Natural killer cell (primary cell): ENCODE results near the gene BAK1. TPM values are rescaled to one million over a fixed set of nuclear protein-coding genes. Genes with fewer than 3 reads are reported as not detected.
"Not testable (repeated sequence)": the region's sequence is repeated elsewhere in the genome, so short reads cannot be mapped to it uniquely, and the experiment has no call there.

Experiments used
- ATAC-seq, 3 donors: fragments of 150-1000 bp in 2 of 3; fragments of 200-7000 bp in 1 of 3; cut with Tn5 transposase; 1 replicate in 1 of 3; 2 replicates in 2 of 3; pipeline ENCODE4 v1.10.0; 2021; ENCODE audit warnings: mild to moderate bottlenecking in 2 of 3, moderate library complexity in 2 of 3
- DNase-seq, 2 donors: peaks; one replicate each; pipeline versions ENCODE4 v3.0.0 to v3.0.0-alpha.2; 2013 to 2021; ENCODE audit warnings: mixed read lengths in 1 of 2
- H3K27ac ChIP-seq: one replicate; pipeline ENCODE4 v1.5.1; 2013; ENCODE audit warnings: mild to moderate bottlenecking, low read length
- H3K27me3 ChIP-seq: one replicate; pipeline ENCODE4 v1.6.1; 2013; ENCODE audit warnings: low read length; ENCODE audit not compliant: control insufficient read depth, insufficient read depth
- H3K36me3 ChIP-seq: one replicate; pipeline ENCODE4 v1.6.1; 2013; ENCODE audit warnings: low read length; ENCODE audit not compliant: control insufficient read depth, insufficient read depth
- H3K4me1 ChIP-seq: one replicate; pipeline ENCODE4 v1.6.1; 2013; ENCODE audit warnings: low read length; ENCODE audit not compliant: control insufficient read depth, insufficient read depth
- H3K4me3 ChIP-seq: one replicate; pipeline ENCODE4 v1.5.1; 2013; ENCODE audit warnings: low read length
- H3K9me3 ChIP-seq: one replicate; pipeline ENCODE4 v1.6.1; 2013; ENCODE audit warnings: low read length; ENCODE audit not compliant: control insufficient read depth, insufficient read depth
- H3K27ac Mint-ChIP-seq, 2 donors: one replicate each; pipeline ENCODE4 v1.8.0; 2022; ENCODE audit warnings: mild to moderate bottlenecking in 2 of 2, mixed read lengths in 2 of 2, moderate library complexity in 1 of 2
- H3K27me3 Mint-ChIP-seq, 2 donors: one replicate each; pipeline ENCODE4 v1.8.0; 2022; ENCODE audit warnings: low read depth in 2 of 2, mixed read lengths in 2 of 2
- H3K36me3 Mint-ChIP-seq: one replicate; pipeline ENCODE4 v1.8.0; 2022; ENCODE audit warnings: mixed read lengths
- H3K4me1 Mint-ChIP-seq, 2 donors: one replicate each; pipeline ENCODE4 v1.8.0; 2022; ENCODE audit warnings: mixed read lengths in 2 of 2
- H3K4me3 Mint-ChIP-seq: one replicate; pipeline ENCODE4 v1.8.0; 2022; ENCODE audit warnings: mild to moderate bottlenecking, moderate library complexity, mixed read lengths
- H3K9me3 Mint-ChIP-seq, 2 donors: one replicate each; pipeline ENCODE4 v1.8.0; 2022; ENCODE audit warnings: mixed read lengths in 2 of 2
- WGBS: methylation state at CpG from one replicate; pipeline ENCODE4 v1.1.7; 2013; ENCODE audit warnings: missing lambda C conversion rate; ENCODE audit not compliant: insufficient coverage; 5-methylcytosine and 5-hydroxymethylcytosine counted together
- intact Hi-C: fragments of 100-400 bp; cut with micrococcal nuclease; formaldehyde crosslinking; loops from one replicate; pipeline ENCODE4 v1.14.2; 2022
- total RNA-seq, 4 donors: library from RNA; stranded (reverse); fragments of 120-200 nt in 1 of 4; gene quantifications; one replicate each; pipeline versions ENCODE4 v1.2.3 to v1.2.4, GENCODE V29; 2013 to 2022
- TF ChIP-seq, protein P1 (sequence below): fragments of 200-600 bp; IDR thresholded peaks from one replicate; pipeline ENCODE4 v1.8.0; 2022; ENCODE audit warnings: antibody characterized with exemption

The BAK1 gene
- total RNA-seq, 3 donors from 2014 or later (not counting 1 experiment from before 2014, with no cell fraction given) = 36.3 to 49.8 (median 40.7) TPM

DNA sequence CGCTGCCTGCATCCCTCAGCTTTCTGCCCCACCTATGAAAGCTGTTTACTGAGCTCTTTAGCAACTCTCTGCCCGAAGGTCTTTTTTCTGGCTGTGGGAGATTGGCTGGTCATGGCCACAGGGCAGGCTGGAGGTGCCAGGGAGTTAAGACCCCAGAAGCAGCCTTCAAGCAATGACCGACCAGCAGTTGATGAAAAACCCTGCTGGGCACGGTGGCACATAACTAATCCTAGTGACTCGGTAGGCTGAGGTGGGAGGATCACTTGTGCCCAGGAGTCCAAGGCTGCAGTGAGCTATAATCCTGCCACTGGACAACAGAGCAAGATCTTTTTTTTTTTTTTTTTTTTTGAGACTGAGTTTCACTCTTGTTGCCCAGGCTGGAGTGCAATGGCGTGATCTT lies 20.7 kb upstream of the BAK1 start:
- H3K9me3 ChIP-seq = no peaks in the 10 kb centered on the region
- TF ChIP-seq, protein P1, sequence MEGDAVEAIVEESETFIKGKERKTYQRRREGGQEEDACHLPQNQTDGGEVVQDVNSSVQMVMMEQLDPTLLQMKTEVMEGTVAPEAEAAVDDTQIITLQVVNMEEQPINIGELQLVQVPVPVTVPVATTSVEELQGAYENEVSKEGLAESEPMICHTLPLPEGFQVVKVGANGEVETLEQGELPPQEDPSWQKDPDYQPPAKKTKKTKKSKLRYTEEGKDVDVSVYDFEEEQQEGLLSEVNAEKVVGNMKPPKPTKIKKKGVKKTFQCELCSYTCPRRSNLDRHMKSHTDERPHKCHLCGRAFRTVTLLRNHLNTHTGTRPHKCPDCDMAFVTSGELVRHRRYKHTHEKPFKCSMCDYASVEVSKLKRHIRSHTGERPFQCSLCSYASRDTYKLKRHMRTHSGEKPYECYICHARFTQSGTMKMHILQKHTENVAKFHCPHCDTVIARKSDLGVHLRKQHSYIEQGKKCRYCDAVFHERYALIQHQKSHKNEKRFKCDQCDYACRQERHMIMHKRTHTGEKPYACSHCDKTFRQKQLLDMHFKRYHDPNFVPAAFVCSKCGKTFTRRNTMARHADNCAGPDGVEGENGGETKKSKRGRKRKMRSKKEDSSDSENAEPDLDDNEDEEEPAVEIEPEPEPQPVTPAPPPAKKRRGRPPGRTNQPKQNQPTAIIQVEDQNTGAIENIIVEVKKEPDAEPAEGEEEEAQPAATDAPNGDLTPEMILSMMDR = no peak
- no peaks in the 10 kb centered on the region for H3K27me3 ChIP-seq
- 97% methylated on average over 6 of the region's 6 CpGs for WGBS
- Mint-ChIP-seq H3K36me3 (no peaks in the 10 kb centered on the region), H3K4me3 (no peak overlapping the region), H3K27ac (no peak overlapping the region), H3K27me3 (peaks cover 0 to 2% of the 10 kb centered on the region in 2 donors), H3K4me1 (peaks cover 0 to 6% of the 10 kb centered on the region in 2 donors), H3K9me3 (peaks cover 0 to 4% of the 10 kb centered on the region in 2 donors)
- H3K27ac ChIP-seq = no peak overlapping the region
- H3K36me3 ChIP-seq = no peaks in the 10 kb centered on the region
- ATAC-seq (no peak), DNase-seq (no peak)
- H3K4me1 ChIP-seq = peaks cover 9% of the 10 kb centered on the region
- intact Hi-C loops = no loop called here
- no peak overlapping the region for H3K4me3 ChIP-seq

DNA sequence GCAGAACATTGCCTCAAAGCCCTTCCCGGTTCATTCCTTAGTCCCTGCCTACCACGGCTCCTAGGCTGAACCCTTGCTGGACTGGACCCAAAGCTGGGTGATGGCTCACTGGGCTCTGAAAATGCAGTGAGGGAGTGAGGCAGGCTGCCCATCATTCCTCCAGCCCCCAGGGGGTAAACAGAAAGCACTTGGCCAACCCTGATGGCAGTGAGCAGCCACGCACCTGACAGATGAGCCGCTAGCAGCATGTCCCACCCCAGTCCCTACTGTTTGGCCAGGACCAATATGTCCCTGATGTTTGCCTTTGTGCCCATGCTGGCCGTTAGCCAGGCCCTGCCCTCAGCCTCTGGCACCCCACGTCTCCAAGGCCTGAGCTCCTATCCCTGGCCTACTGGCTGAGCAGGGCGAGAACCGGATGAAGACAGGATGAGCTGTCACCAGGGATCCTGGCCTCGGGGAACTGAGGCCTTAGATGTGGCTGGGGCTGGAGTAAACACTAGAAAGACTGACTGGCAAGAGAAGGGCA lies 19.4 kb upstream of the BAK1 start:
- Mint-ChIP-seq H3K27ac (no peak overlapping the region), H3K9me3 (no peaks in the 10 kb centered on the region), H3K4me1 (peaks cover 0 to 6% of the 10 kb centered on the region in 2 donors), H3K4me3 (no peak overlapping the region), H3K27me3 (peaks cover 0 to 6% of the 10 kb centered on the region in 2 donors), H3K36me3 (no peaks in the 10 kb centered on the region)
- DNase-seq (no peak), ATAC-seq (no peak)
- TF ChIP-seq, protein P1 = no peak
- peaks cover 9% of the 10 kb centered on the region for H3K4me1 ChIP-seq
- H3K4me3 ChIP-seq = no peak overlapping the region
- no peak overlapping the region for H3K27ac ChIP-seq
- no peaks in the 10 kb centered on the region for H3K27me3 ChIP-seq
- no peaks in the 10 kb centered on the region for H3K9me3 ChIP-seq
- 86% methylated on average over 9 of the region's 9 CpGs for WGBS
- intact Hi-C loops = no loop called here
- H3K36me3 ChIP-seq = no peaks in the 10 kb centered on the region

DNA sequence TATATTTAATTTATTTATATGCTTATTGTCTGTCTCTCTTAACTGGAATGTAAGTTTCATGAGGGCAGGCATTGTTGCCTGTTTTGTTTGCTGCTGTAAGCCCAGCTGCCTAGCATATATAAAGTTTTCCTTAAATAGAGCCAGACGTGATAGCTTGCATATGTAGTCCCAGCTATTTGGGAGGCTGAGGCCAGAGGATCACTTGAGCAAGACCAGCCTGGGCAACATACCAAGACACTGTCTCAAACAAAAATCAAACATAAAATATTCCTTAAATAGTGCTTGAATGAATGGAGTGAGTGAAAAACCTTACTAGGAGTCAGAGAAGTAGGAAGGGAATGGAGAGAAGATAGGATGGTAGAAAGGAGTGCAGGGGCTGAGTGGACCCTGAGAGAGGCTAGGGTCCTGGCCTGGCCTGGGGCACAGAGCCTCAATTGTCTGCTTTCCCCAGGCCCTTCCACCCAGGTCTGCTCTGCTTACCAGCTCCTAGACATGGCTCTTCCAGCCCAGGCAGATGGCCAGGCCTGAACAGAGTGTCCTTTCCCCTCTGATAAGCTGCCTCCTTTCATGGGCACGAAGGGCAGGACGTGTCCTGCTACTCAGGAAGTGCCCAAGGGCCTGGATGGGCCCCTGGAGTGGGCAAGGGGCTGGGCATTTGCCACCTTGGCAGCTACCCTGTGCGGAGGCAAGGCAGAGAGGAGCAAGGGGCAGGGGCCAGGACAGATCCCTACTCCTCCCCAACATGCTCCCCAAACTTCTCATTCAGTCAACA lies 17.7 kb upstream of the BAK1 start:
- no peaks in the 10 kb centered on the region for H3K36me3 Mint-ChIP-seq
- no peaks in the 10 kb centered on the region for H3K27me3 ChIP-seq
- intact Hi-C loops = no loop called here
- no peak overlapping the region for H3K27ac Mint-ChIP-seq
- H3K36me3 ChIP-seq = no peaks in the 10 kb centered on the region
- H3K27me3 Mint-ChIP-seq = peaks cover 1 to 8% of the 10 kb centered on the region in 2 donors
- no peak overlapping the region for H3K4me3 Mint-ChIP-seq
- peaks cover 7 to 15% of the 10 kb centered on the region in 2 donors for H3K4me1 Mint-ChIP-seq
- peaks cover 18% of the 10 kb centered on the region for H3K4me1 ChIP-seq
- no peak for ATAC-seq
- no peak overlapping the region for H3K4me3 ChIP-seq
- H3K9me3 Mint-ChIP-seq = no peaks in the 10 kb centered on the region
- H3K9me3 ChIP-seq = no peaks in the 10 kb centered on the region
- WGBS = 87% methylated on average over 4 of the region's 4 CpGs
- DNase-seq = no peak
- TF ChIP-seq, protein P1 = no peak
- no peak overlapping the region for H3K27ac ChIP-seq

DNA sequence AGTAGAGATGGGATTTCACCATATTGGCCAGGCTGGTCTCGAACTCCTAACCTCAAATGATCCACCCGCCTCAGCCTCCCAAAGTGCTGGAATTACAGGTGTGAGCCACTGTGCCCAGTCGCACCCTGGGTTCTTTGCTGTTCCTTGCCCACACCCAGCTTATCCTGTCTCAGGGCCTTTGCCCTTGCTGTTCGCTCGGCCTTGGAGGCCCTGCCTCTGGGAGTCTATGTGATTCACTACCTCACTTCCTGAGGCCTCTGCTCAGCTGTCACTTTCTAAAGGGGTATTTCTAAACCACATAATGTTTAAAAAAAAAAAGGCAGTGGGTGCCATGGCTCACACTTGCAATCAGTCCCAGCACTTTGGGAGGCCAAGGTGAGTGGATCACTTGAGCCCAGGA lies 16.8 kb upstream of the BAK1 start:
- H3K27ac ChIP-seq, H3K4me3 Mint-ChIP-seq, H3K36me3 Mint-ChIP-seq, H3K9me3 Mint-ChIP-seq, H3K4me3 ChIP-seq, H3K27me3 ChIP-seq, H3K9me3 ChIP-seq, H3K36me3 ChIP-seq, intact Hi-C loops: not testable (repeated sequence)
- Mint-ChIP-seq H3K4me1 (peaks cover 13 to 23% of the 10 kb centered on the region in 2 donors), H3K27ac (peak overlapping the region; percentile 29 to 80), H3K27me3 (peaks cover 8 to 14% of the 10 kb centered on the region in 2 donors)
- WGBS = 70% methylated on average over 5 of the region's 5 CpGs
- DNase-seq (peak in 1 of 2 donors; percentile 42), ATAC-seq (peak; percentile 60 to 77 (median 69))
- peaks cover 24% of the 10 kb centered on the region for H3K4me1 ChIP-seq
